Breast epithelium (tissue), 3 donors: ENCODE data around the gene C5orf24.

Experiments
- CTCF ChIP-seq, 3 donors: fragments of 450-650 bp; IDR thresholded peaks; one replicate each; pipeline ENCODE4 v1.5.1; 2016 to 2017; ENCODE audit warnings: antibody characterized with exemption in 3 of 3, mild to moderate bottlenecking in 3 of 3, moderate library complexity in 3 of 3
- POLR2A ChIP-seq: fragments of 450-650 bp; IDR thresholded peaks from one replicate; pipeline ENCODE4 v1.6.1; 2016; ENCODE audit warnings: antibody characterized with exemption, mild to moderate bottlenecking, moderate library complexity
- POLR2AphosphoS5 ChIP-seq, 3 donors: sonication (generic); formaldehyde crosslinking; IDR thresholded peaks; one replicate each; pipeline ENCODE4 v1.6.1; 2017; ENCODE audit warnings: antibody characterized with exemption in 3 of 3

- TF ChIP-seq CTCF (IDR thresholded peaks at IDR 0.05) (no peak), POLR2A (no peak), POLR2AphosphoS5 (IDR thresholded peaks at IDR 0.05) (no peak)
Observed at GRCh38 chr5:134906811-134907210, 61.0 kb downstream of the C5orf24 start.
